ENCODE data around the gene SPATA46.

The SPATA46 gene

DNA sequence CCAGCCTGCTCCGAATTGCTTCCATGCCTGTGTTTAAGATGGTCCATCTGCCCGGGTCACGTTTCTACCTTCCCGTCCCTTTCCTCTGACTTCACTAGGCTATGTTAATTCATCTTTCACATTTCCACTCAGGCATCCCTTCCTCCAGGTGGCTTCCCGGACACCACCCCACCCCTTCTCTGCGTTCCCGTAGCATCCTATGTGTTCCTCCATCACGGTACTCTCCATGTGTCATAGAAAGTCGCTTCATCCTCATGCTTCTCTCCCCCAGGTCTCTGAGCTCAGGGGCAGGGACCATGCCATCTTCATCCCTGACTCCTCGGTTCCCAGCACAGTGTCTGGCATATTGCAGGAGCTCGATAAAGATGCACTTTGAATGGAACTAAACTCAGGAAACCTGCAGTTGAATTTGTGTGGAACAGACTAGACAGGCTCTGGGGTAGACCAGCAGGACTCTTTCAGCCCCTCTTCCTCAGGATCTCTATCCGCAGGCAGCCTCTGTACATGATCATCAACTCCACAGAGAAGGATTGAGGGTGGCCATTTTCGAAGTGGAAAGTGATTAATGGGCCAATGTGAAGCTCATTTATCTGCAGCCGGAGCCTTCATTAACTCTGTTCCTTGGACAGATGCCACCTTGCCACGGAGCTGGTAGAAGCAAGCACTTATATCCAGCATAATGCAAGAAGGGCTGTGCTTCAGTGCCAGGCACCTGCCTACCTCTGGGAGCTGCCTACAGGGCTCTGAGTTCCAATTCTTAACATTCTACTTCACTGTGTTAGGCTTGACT lies 13.9 kb upstream of the SPATA46 start:
- no peak for DNase-seq

DNA sequence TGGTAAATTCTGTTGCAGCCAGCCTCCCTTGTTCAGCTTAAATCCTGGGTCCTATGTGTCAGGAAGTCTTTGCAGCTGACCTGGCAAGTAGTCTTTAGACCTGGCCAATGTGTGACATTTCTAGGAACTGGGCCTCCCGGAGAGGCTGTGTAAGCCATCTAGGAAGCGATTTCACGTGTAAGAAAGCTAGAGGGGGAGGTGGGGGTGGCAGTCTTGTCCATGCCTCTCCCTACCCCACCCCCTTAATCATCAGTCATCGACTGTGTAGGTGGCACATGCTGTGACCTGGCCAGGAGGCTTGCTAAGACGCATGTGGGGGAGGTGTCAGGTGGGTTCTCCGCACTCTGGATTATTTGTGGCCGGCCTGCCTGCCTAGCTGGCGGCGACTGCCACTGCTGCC lies 13.3 kb upstream of the SPATA46 start:
- no peak for DNase-seq

DNA sequence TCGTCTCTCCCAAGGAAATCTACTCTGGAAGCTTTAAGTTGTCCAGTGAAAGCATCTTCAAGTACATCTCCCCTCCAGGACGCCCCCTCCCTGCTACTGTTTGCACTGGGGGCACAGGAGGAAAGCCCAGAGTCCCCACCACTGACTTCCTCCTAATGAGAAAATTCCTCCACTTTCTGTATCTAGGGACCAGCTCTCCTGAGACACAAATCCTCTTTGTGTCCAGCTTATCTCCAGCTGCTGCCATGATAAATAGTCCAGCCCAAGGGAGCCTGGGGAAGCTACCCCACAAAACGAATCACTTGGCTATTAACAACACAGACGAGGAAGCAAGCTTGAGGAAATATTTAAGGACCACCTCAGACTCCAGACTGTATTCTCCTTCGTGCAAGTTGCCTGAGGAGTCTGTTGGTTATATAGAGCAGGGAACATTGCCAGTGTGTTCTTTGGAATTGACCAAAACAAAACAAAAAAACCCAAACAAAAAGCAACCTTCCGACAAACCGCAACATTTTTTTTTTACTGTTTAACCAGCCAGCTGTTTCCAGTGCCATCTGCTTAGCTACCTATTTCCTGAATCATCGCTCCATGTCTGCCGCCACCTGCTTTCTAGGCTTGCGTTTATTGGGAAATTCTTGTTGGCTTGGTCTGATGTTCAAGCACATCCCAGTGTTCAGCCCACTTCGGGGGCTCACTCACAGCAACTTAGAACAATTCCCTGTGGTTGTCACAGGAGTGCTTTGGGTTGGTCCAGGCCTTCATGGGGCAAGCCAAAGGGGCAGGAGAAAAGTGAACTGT lies 12.6 kb upstream of the SPATA46 start:
- no peak for DNase-seq

DNA sequence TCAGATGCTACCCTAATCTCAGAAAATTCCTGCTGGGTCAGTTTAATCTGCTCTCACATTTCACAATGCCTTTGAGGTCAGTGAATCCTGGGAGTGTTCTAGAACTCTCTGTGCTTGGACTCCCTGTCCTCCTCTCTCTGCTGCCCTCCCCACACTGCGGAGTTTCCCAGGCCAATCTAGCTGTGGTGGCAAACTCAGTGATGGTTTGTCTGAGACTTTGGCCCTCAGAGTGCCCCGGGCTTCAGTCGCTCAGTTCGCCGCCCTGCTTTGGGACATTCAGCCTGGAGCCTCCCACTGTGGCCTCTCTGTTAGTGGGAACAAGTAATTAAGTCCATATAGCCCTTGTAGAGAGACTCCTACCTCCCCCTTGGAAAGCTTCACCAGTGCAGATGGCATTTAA lies 12.0 kb upstream of the SPATA46 start:
- DNase-seq: no peak

DNA sequence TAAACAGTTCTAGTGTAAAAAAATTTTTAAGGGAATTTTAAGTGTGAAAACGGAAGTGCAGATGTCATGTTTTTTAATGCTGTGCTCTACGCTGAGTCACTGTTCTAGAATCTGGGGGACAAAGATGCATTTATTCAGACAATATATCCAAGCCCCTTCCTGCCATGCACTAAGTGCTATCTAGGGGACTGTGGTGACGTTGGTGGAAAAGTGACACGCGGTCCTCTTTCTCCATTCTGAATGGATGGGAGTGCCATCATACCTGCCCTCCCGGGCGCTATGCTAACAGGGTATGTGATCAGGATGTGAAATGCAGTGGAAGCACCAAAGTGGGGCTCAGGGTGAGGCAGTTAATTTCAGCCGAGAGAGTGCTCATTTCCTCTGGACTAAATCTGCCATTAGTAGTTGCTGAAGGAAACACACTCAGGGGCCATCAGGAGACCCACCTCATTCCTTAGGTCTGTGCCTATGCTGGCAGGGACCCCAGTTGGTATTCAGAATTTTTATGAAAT lies 11.5 kb upstream of the SPATA46 start:
- DNase-seq: no peak

DNA sequence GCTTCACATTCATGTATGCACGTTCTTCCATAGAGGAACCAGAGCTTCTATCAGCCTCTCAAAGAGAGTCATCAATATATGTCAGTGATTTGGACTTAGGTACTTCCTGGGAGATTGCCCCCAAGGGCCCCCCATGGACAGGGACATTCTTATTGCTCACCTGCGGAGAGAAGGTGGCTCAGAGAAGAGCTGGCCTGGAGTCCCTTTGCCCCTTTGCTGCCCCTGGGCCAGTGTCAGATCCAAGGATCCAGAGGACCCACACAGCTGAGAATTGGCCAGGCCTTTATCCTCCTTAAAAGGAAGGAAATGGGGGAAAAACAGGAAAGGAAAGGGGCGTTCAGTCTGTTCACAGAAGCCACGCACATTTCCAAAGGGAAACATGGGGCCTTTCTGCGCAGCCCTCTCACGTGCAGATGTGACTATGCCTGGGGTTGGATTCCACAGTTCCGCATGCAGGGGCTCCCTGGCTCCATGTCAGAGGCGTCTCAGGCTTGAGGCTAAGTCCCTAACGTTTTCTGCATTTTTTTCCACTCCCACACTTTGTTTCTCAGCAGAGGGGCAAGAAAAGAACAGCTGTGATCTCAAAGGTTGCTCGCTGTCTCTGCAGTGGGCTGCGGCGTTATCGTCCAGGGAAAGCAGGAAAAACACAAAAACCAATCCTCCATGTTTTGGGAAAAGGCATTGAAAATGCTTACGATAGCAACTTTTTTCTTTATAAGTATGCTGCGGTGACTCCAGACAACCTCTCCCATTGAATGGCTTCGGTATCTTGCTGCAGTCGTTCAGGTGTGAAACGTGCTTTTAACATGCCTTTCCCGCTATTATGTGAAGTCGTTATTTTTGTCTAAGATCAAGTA lies 10.8 kb upstream of the SPATA46 start:
- no peak for DNase-seq

DNA sequence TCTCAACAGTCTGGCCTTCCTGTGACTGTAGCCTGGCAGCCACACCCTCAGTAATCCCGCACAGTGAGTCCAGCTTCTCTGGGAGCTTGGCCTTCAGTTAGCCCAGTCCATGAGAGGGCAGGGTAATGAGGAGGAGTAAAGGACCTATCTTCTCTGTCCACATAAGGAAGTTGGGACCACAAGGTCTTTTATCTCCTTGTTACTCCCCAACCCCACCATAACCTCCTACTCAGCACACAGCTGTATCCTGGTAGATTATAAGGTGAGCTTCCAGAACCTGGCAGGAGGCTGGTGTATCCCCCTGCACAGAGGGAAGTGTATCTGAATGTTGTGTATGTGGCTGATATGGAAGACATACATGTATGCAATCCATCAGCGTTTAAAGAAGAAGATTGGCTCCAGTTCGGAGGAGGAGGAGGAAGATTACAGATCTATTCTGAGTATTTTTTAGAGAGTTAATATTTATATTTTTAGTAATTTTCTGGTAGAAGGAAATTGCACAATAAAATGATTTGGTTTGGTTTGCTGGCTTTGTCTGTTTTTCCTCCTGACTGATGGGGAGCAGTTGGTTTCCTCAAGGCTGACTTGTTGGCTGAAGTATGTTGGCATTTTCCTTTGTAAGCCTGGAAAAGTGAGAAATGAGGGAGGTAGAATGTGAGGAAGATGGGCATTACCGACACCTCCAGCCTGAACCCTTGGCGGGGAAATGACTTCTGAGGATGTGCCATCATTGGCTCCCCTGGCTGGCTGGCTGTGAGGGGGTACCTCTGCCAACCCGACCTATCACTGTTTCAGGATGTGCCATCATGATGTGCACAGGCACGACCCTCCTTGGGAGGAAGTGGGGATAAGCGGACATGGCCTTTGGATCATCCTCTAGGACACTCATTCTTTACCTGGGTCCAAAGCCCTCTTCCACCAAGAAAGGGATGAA lies 9.9 kb upstream of the SPATA46 start:
- no peak for DNase-seq

DNA sequence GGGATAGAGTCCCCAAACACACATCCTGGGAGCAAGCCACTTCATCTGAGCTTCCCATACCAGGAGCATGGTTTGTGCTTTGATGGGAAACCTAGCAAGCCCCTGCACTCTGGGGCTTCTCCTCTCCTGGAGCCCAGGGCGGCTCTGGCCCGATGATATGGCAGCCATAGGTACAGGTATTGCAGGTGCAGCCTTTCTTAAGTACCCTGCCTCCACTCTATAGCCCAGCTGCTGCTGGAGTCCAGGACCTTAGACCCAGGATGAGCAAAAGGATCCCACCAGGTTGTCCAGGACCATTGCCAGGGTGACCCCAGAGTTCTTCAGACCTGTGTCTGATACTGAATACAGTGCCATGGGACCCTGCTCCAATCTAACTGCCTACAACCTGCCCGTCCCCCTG lies 9.0 kb upstream of the SPATA46 start:
- DNase-seq: no peak

DNA sequence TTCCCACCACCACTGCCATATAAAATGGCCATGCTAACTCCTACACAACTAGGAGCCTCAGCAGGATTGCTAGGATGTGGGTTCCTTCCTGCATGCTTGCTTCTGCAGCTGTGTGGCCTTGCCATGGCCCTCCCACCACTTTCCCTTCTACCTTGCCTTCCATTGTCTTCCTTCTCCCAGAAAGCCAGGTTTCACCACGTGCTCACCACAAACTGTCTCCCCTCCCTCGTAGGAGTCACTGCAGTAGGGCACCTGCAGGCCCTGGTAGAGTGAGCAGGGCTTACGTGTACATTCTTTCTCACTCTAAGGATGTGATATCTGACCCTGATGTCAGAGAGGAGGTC lies 8.6 kb upstream of the SPATA46 start:
- DNase-seq: no peak

DNA sequence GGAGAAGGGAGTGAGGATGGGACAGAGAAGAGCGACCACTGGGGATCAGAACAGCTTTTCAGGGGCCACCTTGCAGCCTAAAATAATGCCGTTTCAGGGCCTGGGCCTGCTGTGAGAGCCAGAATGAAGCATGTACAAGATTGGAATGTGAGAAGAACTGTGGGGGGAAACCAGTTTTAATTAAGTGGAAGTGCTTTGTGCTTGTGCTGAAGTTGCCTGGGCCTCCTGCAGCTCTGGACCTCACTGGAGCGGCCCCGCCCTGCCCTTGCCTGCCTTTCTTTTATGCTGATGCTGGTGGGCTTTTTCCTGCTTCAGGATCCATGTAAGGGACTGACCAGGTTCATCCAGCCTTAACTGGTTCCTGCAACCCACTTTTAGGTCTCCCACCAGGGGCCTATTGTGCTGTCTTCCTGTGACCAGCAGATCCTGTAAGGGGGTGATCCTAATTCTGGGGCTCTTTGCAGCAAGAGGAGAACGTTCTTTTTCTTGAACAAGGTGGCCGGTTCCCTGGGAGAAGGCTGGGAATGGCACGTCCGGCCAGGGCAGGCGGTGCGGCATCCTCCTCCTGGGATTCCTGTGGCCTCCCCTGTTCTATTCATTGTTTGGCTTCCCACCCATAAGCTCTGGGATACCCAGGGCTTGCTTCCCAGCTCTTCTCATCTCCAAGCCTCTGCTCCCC lies 8.1 kb upstream of the SPATA46 start:
- no peak for DNase-seq

DNA sequence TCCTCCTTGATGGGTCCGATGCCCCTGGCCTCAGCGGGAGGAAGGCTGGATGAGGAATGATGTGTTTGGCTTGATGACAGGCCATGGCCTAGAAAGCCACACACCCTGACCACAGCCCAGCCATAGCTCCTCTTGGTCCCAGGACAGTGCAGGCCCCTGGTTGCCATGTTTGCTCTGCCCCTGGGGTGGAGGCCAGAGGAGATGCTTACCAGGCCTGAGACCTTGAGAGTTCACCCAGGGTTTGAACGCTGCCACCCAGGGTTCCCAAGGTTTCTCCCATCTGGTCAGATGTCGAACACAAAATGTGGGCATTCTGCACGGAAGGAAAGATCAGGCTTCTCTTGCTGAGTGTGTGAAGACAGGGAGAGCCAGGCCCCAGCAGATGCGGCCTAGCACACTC lies 7.5 kb upstream of the SPATA46 start:
- no peak for DNase-seq

DNA sequence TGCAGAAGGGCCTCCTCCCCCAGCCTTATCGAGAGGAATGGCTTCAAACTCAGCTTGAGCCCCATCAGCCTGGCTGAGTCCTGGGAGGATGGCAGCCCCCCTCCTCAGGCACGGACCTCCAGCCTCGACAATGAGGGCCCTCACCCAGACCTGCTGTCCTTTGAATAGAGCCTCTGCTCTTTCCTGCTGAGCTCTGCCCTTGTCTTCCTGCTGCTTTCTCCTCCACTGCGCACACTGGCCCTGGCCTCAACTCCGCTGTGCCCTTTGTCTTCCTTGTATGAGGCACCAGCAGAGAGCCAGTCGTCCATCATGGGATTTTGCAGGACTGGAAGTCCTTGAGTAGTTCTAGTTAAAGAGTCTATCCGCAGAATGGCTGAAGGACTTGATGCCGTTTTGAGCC lies 6.9 kb upstream of the SPATA46 start:
- no peak for DNase-seq

DNA sequence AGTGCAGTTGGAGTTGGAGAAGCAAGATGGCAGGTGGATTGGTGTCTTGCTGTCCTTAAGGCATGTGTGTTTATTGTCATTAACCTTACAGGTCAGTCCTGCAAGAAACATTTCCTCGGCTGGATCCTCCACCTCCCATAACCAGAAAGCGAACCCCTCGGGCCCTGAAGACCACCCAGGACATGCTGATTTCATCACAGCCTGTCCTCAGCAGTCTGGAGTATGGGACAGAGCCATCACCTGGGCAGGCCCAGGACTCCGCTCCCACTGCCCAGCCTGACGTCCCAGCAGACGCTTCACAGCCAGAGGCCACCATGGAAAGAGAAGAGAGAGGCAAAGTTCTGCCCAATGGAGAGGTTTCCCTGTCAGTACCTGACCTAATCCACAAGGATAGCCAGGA lies 6.4 kb upstream of the SPATA46 start:
- no peak for DNase-seq

DNA sequence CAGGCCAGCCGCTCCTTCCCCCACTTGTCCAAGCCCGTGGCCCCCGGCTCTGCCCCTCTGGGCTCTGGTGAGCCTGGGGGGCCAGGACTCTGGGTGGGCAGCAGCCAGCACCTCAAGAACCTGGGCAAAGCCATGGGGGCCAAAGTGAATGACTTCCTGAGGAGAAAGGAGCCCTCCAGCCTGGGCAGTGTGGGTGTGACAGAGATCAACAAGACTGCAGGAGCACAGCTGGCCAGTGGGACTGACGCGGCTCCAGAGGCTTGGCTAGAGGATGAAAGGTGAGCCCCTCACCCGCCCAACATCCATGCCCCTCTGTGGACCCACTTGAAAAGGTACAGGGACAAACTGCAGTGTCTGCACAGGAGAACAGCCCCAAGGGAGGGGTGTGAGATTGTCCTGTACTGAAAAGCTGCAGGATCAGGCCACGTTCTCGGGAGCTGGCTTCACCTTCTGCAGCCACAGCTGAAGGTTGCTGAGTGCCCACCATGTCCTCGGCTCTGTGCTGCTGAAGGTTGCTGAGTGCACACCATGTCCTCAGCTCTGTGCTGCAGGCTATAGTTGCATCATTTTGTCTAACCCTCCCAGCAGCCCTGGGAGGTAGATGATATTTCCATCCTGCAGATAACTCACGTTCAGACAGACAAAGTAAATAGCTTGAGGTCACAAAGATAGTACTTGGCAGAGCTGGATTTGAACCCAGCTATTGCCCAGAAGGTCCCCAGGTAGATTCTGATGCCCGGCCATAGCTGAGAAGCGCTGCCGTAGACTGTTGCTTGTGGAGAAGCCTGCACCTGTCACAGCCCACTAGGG lies 5.5 kb upstream of the SPATA46 start:
- no peak for DNase-seq

DNA sequence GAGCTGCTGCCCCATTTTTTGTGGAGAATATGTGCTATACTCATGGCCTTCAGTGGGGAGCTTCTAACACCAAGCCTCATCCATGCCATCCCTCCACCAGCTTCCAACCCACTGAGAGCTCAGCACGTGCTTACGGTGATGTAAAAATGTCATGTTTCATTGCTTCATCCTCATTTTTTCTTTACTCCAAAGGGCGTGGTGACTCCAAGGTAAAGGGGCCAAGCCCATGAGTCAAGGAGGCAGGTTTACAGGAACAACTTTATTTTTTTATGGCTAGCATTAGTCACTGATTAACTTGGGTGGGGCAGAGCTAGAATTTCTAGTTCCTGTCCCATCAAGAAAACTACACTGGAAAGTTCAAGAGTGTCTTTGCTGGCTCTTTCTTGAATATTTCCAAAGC lies 4.7 kb upstream of the SPATA46 start, which contains the start of gene C1orf226:
C1orf226 (plus strand) TSS at position 346 of the 400 bp plus-strand sequence. CDS start 174 bp downstream, outside the sequence.
- no peak for DNase-seq

DNA sequence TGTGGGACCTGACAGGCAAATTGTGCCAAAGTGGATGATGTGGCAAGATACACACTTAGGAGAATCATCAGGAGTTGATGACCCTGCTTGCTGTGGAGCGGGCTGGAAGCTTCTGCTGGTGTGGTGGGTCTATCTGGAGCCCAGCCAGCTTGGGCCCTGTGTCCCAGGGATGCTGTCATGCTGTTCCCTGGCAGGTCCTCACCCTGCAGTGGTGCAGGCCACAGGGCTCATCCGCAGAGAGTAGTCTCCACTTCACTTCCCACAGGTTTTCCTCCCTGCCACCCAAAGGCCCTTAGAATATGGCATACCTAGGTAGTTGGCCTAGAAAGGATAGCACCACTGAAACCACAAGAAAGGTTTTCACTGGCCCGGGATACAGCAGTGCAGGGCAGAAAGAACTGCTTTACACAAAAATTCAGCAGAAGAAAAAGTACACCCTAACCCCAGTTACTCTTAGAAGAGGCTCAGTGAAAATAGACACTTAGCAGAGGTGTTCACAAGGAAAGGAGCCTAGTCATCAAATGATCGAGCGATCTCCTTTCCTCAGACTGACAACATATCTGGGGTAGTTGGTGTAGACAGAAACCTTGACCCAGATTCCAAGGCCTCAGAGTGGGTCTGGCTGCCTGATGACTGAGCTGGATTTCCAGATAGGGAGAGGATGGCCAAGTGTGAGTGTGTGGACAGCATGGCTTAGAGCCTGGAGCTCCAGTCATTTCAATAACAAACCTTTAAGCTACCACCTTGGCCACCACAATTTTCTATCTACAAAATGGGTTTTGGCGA lies 3.6 kb upstream of the SPATA46 start:
- DNase-seq: no peak

DNA sequence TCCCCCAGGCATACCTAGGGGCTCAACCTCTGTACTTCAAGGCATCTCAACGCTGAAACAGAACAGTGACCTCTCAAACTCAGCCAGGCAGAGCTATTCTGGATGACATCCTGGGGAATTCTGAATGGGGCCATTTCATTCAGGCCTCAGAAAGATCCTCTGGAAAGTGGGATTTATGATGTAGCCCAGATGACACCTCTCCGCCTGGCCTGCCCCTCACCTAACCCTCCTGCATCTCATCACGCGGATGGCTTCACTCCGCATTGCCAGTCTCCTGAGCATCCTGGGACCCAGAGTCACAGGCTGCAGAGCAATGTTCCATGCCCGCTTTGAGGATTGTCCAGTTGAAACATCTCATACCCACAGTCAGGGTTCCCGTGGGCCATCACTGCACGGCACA lies 1.2 kb downstream of the SPATA46 start:
- DNase-seq: no peak

DNA sequence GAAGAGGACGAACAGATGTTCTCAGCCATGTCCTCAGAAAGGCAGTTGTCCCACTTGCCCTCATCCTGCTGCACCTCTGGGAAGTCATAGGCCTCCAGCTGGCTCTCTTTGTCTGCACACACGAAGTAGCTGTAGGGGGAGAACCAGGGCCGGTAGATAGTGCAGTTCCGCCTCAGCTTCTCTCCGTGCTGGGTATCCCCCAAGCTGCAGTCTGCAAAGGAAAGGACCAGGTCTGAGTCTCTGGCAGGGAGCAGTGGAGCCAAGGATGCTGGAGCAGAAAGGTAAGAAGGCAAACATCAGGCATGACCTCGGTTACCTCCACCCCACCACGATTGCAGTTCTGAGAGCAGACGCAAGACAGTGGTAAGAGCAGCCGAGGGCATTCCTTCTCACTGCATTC lies 2.2 kb downstream of the SPATA46 start:
- DNase-seq: no peak

DNA sequence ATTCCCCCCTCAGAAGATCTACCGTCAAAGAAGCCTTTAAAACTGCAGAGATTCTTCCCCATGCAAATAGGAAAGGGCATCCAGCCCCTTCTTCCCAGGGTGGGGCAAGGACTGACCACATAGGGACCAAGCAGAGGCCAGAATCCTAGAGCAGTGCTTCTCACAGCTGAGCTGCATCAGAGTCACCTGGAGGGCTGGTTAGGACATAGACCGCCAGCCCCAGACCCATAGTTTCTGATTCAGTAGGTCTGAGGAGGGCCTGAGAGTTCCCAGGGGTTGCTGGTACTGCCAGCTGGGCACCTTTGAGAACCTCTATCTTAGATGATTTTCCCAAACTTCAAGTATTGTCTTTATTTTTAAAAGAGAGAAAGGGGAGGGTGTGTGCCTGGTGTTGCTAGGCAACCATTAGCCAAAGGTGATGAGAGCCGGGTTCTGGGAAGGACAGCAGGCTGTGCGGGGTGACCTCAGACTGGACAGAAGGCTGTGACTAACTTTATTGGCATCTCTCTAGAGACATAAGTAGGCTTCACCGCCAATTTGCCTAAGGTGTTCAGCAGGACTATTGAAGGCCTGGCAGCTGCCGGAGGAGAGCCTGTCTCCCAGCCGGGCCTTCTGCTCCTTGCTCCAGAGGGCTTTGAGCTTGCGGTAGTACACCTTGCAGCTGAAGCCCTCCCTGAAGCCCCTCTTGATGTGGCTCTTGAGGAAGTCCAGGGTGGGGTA lies 3.0 kb downstream of the SPATA46 start:
- DNase-seq: no peak
